ENCODE measurements around the gene AUTS2.
A peak's percentile ranks its signal among the peaks of the same experiment; 100 is the strongest.

AUTS2 gene

GRCh38 chr7:70542750-70543376 lies 944.6 kb downstream of the AUTS2 start:
- in situ Hi-C loops (cut with HindIII; ENCODE audit: low sequenced_read_pairs), result loop anchor here (5.0 kb wide), 1 partner anchor 49 kb away; no protein-coding TSS in a partner anchor
- TF ChIP-seq CTCF (IDR thresholded peaks at IDR 0.05; ENCODE audit: low read depth, low read length, missing control alignments), result no peak
- DNase-seq (ENCODE audit: low read depth), result no peak
- no peak overlapping the region for H3K4me3 ChIP-seq (ENCODE audit: low read depth, low read length)

- TF ChIP-seq CTCF (IDR thresholded peaks at IDR 0.05; ENCODE audit: low read depth, low read length, missing control alignments), result no peak
- in situ Hi-C loops (cut with HindIII; ENCODE audit: low sequenced_read_pairs), result loop anchor here (5.0 kb wide), 1 partner anchor 48 kb away; no protein-coding TSS in a partner anchor
- no peak for DNase-seq (ENCODE audit: low read depth)
- no peak overlapping the region for H3K4me3 ChIP-seq (ENCODE audit: low read depth, low read length)
These were observed 945.7 kb downstream of the AUTS2 start for GRCh38 chr7:70544016-70544415.

GRCh38 chr7:70545214-70545613 lies 946.9 kb downstream of the AUTS2 start:
- no peak overlapping the region for H3K4me3 ChIP-seq (ENCODE audit: low read depth, low read length)
- no peak for TF ChIP-seq CTCF (IDR thresholded peaks at IDR 0.05; ENCODE audit: low read depth, low read length, missing control alignments)
- in situ Hi-C loops (cut with HindIII; ENCODE audit: low sequenced_read_pairs), result no loop called here
- no peak for DNase-seq (ENCODE audit: low read depth)

- H3K4me3 ChIP-seq (ENCODE audit: low read depth, low read length), result no peak overlapping the region
- in situ Hi-C loops (cut with HindIII; ENCODE audit: low sequenced_read_pairs), result no loop called here
- no peak for DNase-seq (ENCODE audit: low read depth)
- no peak for TF ChIP-seq CTCF (IDR thresholded peaks at IDR 0.05; ENCODE audit: low read depth, low read length, missing control alignments)
These were observed 953.9 kb downstream of the AUTS2 start for GRCh38 chr7:70552141-70552540.

GRCh38 chr7:70553364-70553763 lies 955.1 kb downstream of the AUTS2 start:
- TF ChIP-seq CTCF (IDR thresholded peaks at IDR 0.05; ENCODE audit: low read depth, low read length, missing control alignments), result no peak
- peak; percentile 44 for DNase-seq (ENCODE audit: low read depth)
- in situ Hi-C loops (cut with HindIII; ENCODE audit: low sequenced_read_pairs), result no loop called here
- no peak overlapping the region for H3K4me3 ChIP-seq (ENCODE audit: low read depth, low read length)

GRCh38 chr7:70554646-70555045 lies 956.4 kb downstream of the AUTS2 start:
- in situ Hi-C loops (cut with HindIII; ENCODE audit: low sequenced_read_pairs), result no loop called here
- DNase-seq (ENCODE audit: low read depth), result no peak
- no peak for TF ChIP-seq CTCF (IDR thresholded peaks at IDR 0.05; ENCODE audit: low read depth, low read length, missing control alignments)
- no peak overlapping the region for H3K4me3 ChIP-seq (ENCODE audit: low read depth, low read length)
